Mesenchymal stem cell (in vitro differentiated cells and primary cell): Measurements from ENCODE around the gene PDE4B.
A peak's percentile ranks its signal among the peaks of the same experiment; 100 is the strongest.

Experiments used
- DNase-seq: peaks from one replicate; pipeline ENCODE4 v3.0.0-alpha.2; 2013
- H2AFZ ChIP-seq: one replicate; pipeline ENCODE4 v1.6.1; 2013; ENCODE audit warnings: low read depth, mild to moderate bottlenecking, control low read depth, inconsistent platforms, low read length, moderate library complexity
- H2AK5ac ChIP-seq: 2 replicates; pipeline ENCODE4 v1.6.1; 2013; ENCODE audit warnings: low read length, moderate library complexity, mild to moderate bottlenecking, inconsistent platforms; ENCODE audit not compliant: severe bottlenecking
- H2BK120ac ChIP-seq: one replicate; pipeline ENCODE4 v1.6.1; 2013; ENCODE audit warnings: low read depth, mild to moderate bottlenecking, inconsistent platforms, low read length, moderate library complexity
- H2BK12ac ChIP-seq, 2 experiments: one replicate each; pipeline ENCODE4 v1.6.1; 2013; ENCODE audit warnings: inconsistent platforms in 2 of 2, low read length in 2 of 2, mild to moderate bottlenecking in 2 of 2, moderate library complexity in 2 of 2, control low read depth in 1 of 2
- H2BK15ac ChIP-seq: one replicate; pipeline ENCODE4 v1.6.1; 2013; ENCODE audit warnings: mild to moderate bottlenecking, low read depth, inconsistent platforms; ENCODE audit not compliant: poor library complexity, severe bottlenecking
- H2BK5ac ChIP-seq: 2 replicates; pipeline ENCODE4 v1.6.1; 2013; ENCODE audit warnings: low read depth, mild to moderate bottlenecking, low read length, control low read depth, inconsistent platforms; ENCODE audit not compliant: poor library complexity, severe bottlenecking
- H3K14ac ChIP-seq, 2 experiments: one replicate each; pipeline ENCODE4 v1.6.1; 2013; ENCODE audit warnings: inconsistent platforms in 2 of 2, low read length in 2 of 2, control low read depth in 1 of 2, mild to moderate bottlenecking in 1 of 2, moderate library complexity in 1 of 2
- H3K18ac ChIP-seq, 2 experiments: one replicate each; pipeline ENCODE4 v1.6.1; 2013; ENCODE audit warnings: inconsistent platforms in 2 of 2, low read length in 2 of 2, control low read depth in 1 of 2, low read depth in 1 of 2, mild to moderate bottlenecking in 1 of 2
- H3K23ac ChIP-seq, 2 experiments: one replicate each; pipeline ENCODE4 v1.6.1; 2013; ENCODE audit warnings: inconsistent platforms in 2 of 2, low read length in 2 of 2, mild to moderate bottlenecking in 2 of 2, moderate library complexity in 2 of 2, control low read depth in 1 of 2
- H3K27ac ChIP-seq: 2 replicates; pipeline ENCODE4 v1.5.1; 2013; ENCODE audit warnings: mild to moderate bottlenecking, moderate library complexity, low read length, control low read depth, inconsistent platforms; ENCODE audit not compliant: poor library complexity, severe bottlenecking
- H3K27me3 ChIP-seq, 2 experiments: 2 replicates each; pipeline versions ENCODE4 v1.6.1 to v1.7.0; 2013; ENCODE audit warnings: low read length in 2 of 2, mild to moderate bottlenecking in 2 of 2, moderate library complexity in 2 of 2, control low read depth in 1 of 2, inconsistent platforms in 1 of 2; ENCODE audit not compliant: control insufficient read depth in 1 of 2, insufficient read depth in 1 of 2
- H3K36me3 ChIP-seq, 2 experiments: 2 replicates each; pipeline versions ENCODE4 v1.6.1 to v1.7.0; 2013; ENCODE audit warnings: low read length in 2 of 2, control low read depth in 1 of 2, inconsistent platforms in 1 of 2, low read depth in 1 of 2, mild to moderate bottlenecking in 1 of 2; ENCODE audit not compliant: insufficient read depth in 2 of 2, control insufficient read depth in 1 of 2
- H3K4ac ChIP-seq, 2 experiments: one replicate each; pipeline ENCODE4 v1.6.1; 2013; ENCODE audit warnings: inconsistent platforms in 2 of 2, low read length in 2 of 2, mild to moderate bottlenecking in 2 of 2, moderate library complexity in 2 of 2, control low read depth in 1 of 2, low read depth in 1 of 2
- H3K4me1 ChIP-seq: 2 replicates; pipeline ENCODE4 v1.6.1; 2013; ENCODE audit warnings: low read depth, low read length, control low read depth; ENCODE audit not compliant: control insufficient read depth, insufficient read depth
- H3K4me2 ChIP-seq: 2 replicates; pipeline ENCODE4 v1.6.1; 2013; ENCODE audit warnings: low read length, mild to moderate bottlenecking, inconsistent platforms; ENCODE audit not compliant: poor library complexity, severe bottlenecking
- H3K4me3 ChIP-seq, 2 experiments: 2 replicates each; pipeline versions ENCODE4 v1.5.1 to v1.7.0; 2013; ENCODE audit warnings: low read length in 2 of 2, mild to moderate bottlenecking in 2 of 2, control low read depth in 1 of 2, low read depth in 1 of 2; ENCODE audit not compliant: insufficient read depth in 1 of 2
- H3K79me1 ChIP-seq: replicated peaks from 2 replicates; pipeline ENCODE4 v1.6.1; 2013; ENCODE audit warnings: mild to moderate bottlenecking, control low read depth, low read length, inconsistent platforms; ENCODE audit not compliant: poor library complexity, severe bottlenecking
- H3K9ac ChIP-seq: 2 replicates; pipeline ENCODE4 v1.7.0; 2013; ENCODE audit warnings: mild to moderate bottlenecking, low read length, moderate library complexity
- H3K9me3 ChIP-seq: 2 replicates; pipeline ENCODE4 v1.7.0; 2013; ENCODE audit warnings: mild to moderate bottlenecking, low read length; ENCODE audit not compliant: control insufficient read depth
- H4K8ac ChIP-seq: one replicate; pipeline ENCODE4 v1.6.1; 2013; ENCODE audit warnings: inconsistent platforms, mild to moderate bottlenecking, low read length, moderate library complexity
- H4K91ac ChIP-seq: one replicate; pipeline ENCODE4 v1.6.1; 2013; ENCODE audit warnings: mild to moderate bottlenecking, low read length, inconsistent platforms
- WGBS: methylation state at CpG from one replicate; pipeline ENCODE4 v1.1.7; 2013; ENCODE audit warnings: mixed read lengths; 5-methylcytosine and 5-hydroxymethylcytosine counted together

The PDE4B gene

GRCh38 chr1:65958561-65959350 is 166.1 kb downstream of the PDE4B start:
- DNase-seq = peak; percentile 57
- no peak overlapping the region for H3K4me3 ChIP-seq
- H4K8ac ChIP-seq = no peak overlapping the region
- H2BK15ac ChIP-seq = no peak overlapping the region
- H3K27ac ChIP-seq = no peak overlapping the region
- H2AK5ac ChIP-seq = no peak overlapping the region
- H2BK5ac ChIP-seq = no peak overlapping the region
- H3K18ac ChIP-seq = no peak overlapping the region
- H3K4ac ChIP-seq = no peak overlapping the region
- H4K91ac ChIP-seq = no peak overlapping the region
- H3K4me2 ChIP-seq = no peak overlapping the region
- no peak overlapping the region for H2AFZ ChIP-seq
- H3K4me1 ChIP-seq = no peaks in the 10 kb centered on the region
- H3K9ac ChIP-seq = peak overlapping the region; percentile 40
- no peaks in the 10 kb centered on the region for H3K27me3 ChIP-seq
- H2BK12ac ChIP-seq = no peak overlapping the region
- no peak overlapping the region for H3K14ac ChIP-seq
- no peak overlapping the region for H3K23ac ChIP-seq
- no CpG with 5 or more reads among the region's 12 CpGs for WGBS
- no peaks in the 10 kb centered on the region for H3K79me1 ChIP-seq
- no peaks in the 10 kb centered on the region for H3K9me3 ChIP-seq
- H2BK120ac ChIP-seq = no peak overlapping the region
- H3K36me3 ChIP-seq = no peaks in the 10 kb centered on the region

GRCh38 chr1:65959896-65960567 is 167.3 kb downstream of the PDE4B start:
- Histone ChIP-seq H2BK120ac (no peak overlapping the region), H3K18ac (no peak overlapping the region), H3K4me1 (no peaks in the 10 kb centered on the region), H3K4me3 (no peak overlapping the region), H3K9ac (peak overlapping the region; percentile 50), H2BK5ac (no peak overlapping the region), H3K27me3 (no peaks in the 10 kb centered on the region), H2BK12ac (no peak overlapping the region), H4K91ac (no peak overlapping the region), H3K79me1 (no peaks in the 10 kb centered on the region), H4K8ac (no peak overlapping the region), H2BK15ac (no peak overlapping the region), H3K27ac (no peak overlapping the region), H3K4ac (no peak overlapping the region), H2AK5ac (no peak overlapping the region), H2AFZ (no peak overlapping the region), H3K14ac (no peak overlapping the region), H3K23ac (no peak overlapping the region), H3K36me3 (no peaks in the 10 kb centered on the region), H3K4me2 (no peak overlapping the region), H3K9me3 (no peaks in the 10 kb centered on the region)
- 88% methylated on average over 5 of the region's 7 CpGs for WGBS
- DNase-seq = no peak

- H2BK120ac ChIP-seq = no peak overlapping the region
- no peak overlapping the region for H2BK15ac ChIP-seq
- no peak overlapping the region for H2AK5ac ChIP-seq
- H3K18ac ChIP-seq = no peak overlapping the region
- H3K27me3 ChIP-seq = no peaks in the 10 kb centered on the region
- no peaks in the 10 kb centered on the region for H3K4me1 ChIP-seq
- no peaks in the 10 kb centered on the region for H3K36me3 ChIP-seq
- no peak overlapping the region for H3K14ac ChIP-seq
- DNase-seq = no peak
- H3K4ac ChIP-seq = no peak overlapping the region
- no peak overlapping the region for H4K8ac ChIP-seq
- H2BK5ac ChIP-seq = no peak overlapping the region
- no peak overlapping the region for H4K91ac ChIP-seq
- H3K9me3 ChIP-seq = no peaks in the 10 kb centered on the region
- H3K4me2 ChIP-seq = no peak overlapping the region
- H2BK12ac ChIP-seq = no peak overlapping the region
- H3K9ac ChIP-seq = no peak overlapping the region
- 88% methylated on average over 6 of the region's 6 CpGs for WGBS
- H3K27ac ChIP-seq = no peak overlapping the region
- H3K79me1 ChIP-seq = no peaks in the 10 kb centered on the region
- H2AFZ ChIP-seq = no peak overlapping the region
- no peak overlapping the region for H3K23ac ChIP-seq
- no peak overlapping the region for H3K4me3 ChIP-seq
Measured at GRCh38 chr1:65963156-65963888, 170.6 kb downstream of the PDE4B start.

GRCh38 chr1:65964123-65964522 is 171.4 kb downstream of the PDE4B start:
- H3K4me3 ChIP-seq = no peak overlapping the region
- no peak overlapping the region for H3K23ac ChIP-seq
- no peak overlapping the region for H3K9ac ChIP-seq
- H2AFZ ChIP-seq = no peak overlapping the region
- H3K4me2 ChIP-seq = no peak overlapping the region
- no peak overlapping the region for H3K4ac ChIP-seq
- no peak overlapping the region for H4K91ac ChIP-seq
- H2BK15ac ChIP-seq = no peak overlapping the region
- H3K27me3 ChIP-seq = no peaks in the 10 kb centered on the region
- DNase-seq = no peak
- no peaks in the 10 kb centered on the region for H3K79me1 ChIP-seq
- H3K14ac ChIP-seq = no peak overlapping the region
- no peak overlapping the region for H4K8ac ChIP-seq
- no peak overlapping the region for H2AK5ac ChIP-seq
- no peaks in the 10 kb centered on the region for H3K36me3 ChIP-seq
- H3K4me1 ChIP-seq = no peaks in the 10 kb centered on the region
- H3K9me3 ChIP-seq = no peaks in the 10 kb centered on the region
- WGBS = 86% methylated on average over 1 of the region's 2 CpGs
- no peak overlapping the region for H3K27ac ChIP-seq
- H2BK12ac ChIP-seq = no peak overlapping the region
- H2BK120ac ChIP-seq = no peak overlapping the region
- H2BK5ac ChIP-seq = no peak overlapping the region
- no peak overlapping the region for H3K18ac ChIP-seq
